Keratinocyte (primary cell): ENCODE measurements around the gene DLL3.

Experiments used
- EZH2 ChIP-seq: IDR thresholded peaks from one replicate; pipeline ENCODE4 v1.6.1; 2012; ENCODE audit warnings: inconsistent platforms, mild to moderate bottlenecking, low read length, moderate library complexity
- TF ChIP-seq, protein P1 (sequence below), 3 experiments: IDR thresholded peaks in 1 of 3; conservative IDR thresholded peaks in 1 of 3; optimal IDR thresholded peaks in 1 of 3; 2 replicates in 2 of 3; 3 replicates in 1 of 3; pipeline versions ENCODE3 to v1.5.1; 2011; ENCODE audit warnings: low read length in 3 of 3, mild to moderate bottlenecking in 3 of 3, moderate library complexity in 2 of 3, control low read depth in 1 of 3, inconsistent platforms in 1 of 3; ENCODE audit not compliant: insufficient read depth in 2 of 3; ENCODE audit errors: extremely low read depth in 1 of 3

DNA sequence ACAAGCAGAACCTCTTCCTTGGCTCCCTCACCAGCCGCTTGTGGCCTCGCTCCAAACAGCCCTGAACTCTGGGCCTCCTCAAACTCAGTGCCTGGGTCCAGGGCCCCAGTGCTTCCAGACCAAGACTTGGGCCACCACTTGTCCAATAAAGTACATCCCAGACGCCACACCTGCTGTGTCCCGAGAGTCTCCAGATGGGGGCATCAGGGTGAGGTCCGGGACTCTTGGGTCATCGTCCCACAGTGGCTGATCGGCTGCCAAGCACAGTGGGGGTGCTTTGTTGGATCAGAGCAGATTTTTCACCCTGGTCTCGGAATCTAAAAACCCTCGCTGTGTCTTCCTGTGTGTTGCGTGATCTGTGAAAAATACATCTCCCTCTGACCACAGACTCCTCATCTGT is 9.0 kb upstream of the DLL3 start:
- TF ChIP-seq EZH2 = no peak
- TF ChIP-seq, protein P1, sequence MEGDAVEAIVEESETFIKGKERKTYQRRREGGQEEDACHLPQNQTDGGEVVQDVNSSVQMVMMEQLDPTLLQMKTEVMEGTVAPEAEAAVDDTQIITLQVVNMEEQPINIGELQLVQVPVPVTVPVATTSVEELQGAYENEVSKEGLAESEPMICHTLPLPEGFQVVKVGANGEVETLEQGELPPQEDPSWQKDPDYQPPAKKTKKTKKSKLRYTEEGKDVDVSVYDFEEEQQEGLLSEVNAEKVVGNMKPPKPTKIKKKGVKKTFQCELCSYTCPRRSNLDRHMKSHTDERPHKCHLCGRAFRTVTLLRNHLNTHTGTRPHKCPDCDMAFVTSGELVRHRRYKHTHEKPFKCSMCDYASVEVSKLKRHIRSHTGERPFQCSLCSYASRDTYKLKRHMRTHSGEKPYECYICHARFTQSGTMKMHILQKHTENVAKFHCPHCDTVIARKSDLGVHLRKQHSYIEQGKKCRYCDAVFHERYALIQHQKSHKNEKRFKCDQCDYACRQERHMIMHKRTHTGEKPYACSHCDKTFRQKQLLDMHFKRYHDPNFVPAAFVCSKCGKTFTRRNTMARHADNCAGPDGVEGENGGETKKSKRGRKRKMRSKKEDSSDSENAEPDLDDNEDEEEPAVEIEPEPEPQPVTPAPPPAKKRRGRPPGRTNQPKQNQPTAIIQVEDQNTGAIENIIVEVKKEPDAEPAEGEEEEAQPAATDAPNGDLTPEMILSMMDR (optimal IDR thresholded peaks at IDR 0.05 in 1 of 3, IDR thresholded peaks at IDR 0.05 in 1 of 3, conservative IDR thresholded peaks at IDR 0.05 in 1 of 3; ENCODE audit: extremely low read depth in 1 of 3, insufficient read depth in 2 of 3, low read length in 3 of 3) = no peak
